ENCODE data around the gene ARMC9.

DNA sequence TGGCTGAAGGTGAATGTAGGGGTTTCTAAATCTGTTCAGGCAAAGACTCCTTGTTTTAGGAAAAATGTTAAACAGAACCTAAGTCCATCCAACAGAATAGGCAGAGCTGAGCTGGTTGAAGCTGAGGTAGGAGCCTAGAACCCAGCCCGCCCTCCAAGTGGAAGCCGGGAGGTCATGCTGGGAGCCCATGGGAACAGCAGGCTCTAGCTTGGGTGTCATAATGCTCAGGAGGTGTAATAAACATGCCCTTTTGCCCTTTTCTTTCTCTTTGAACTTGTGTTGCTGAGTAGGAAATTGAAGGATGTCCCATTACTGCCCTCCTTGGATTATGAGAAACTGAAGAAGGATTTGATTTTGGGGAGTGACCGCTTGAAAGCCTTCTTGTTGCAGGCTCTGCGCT, 60.3 kb downstream of the ARMC9 start:
- TF ChIP-seq FOXP2 (optimal IDR thresholded peaks at IDR 0.05; ENCODE audit: borderline replicate concordance, extremely low read depth, extremely low read length, insufficient read depth): no peak
- TF ChIP-seq, protein P1, sequence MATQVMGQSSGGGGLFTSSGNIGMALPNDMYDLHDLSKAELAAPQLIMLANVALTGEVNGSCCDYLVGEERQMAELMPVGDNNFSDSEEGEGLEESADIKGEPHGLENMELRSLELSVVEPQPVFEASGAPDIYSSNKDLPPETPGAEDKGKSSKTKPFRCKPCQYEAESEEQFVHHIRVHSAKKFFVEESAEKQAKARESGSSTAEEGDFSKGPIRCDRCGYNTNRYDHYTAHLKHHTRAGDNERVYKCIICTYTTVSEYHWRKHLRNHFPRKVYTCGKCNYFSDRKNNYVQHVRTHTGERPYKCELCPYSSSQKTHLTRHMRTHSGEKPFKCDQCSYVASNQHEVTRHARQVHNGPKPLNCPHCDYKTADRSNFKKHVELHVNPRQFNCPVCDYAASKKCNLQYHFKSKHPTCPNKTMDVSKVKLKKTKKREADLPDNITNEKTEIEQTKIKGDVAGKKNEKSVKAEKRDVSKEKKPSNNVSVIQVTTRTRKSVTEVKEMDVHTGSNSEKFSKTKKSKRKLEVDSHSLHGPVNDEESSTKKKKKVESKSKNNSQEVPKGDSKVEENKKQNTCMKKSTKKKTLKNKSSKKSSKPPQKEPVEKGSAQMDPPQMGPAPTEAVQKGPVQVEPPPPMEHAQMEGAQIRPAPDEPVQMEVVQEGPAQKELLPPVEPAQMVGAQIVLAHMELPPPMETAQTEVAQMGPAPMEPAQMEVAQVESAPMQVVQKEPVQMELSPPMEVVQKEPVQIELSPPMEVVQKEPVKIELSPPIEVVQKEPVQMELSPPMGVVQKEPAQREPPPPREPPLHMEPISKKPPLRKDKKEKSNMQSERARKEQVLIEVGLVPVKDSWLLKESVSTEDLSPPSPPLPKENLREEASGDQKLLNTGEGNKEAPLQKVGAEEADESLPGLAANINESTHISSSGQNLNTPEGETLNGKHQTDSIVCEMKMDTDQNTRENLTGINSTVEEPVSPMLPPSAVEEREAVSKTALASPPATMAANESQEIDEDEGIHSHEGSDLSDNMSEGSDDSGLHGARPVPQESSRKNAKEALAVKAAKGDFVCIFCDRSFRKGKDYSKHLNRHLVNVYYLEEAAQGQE (IDR thresholded peaks at IDR 0.05; ENCODE audit: insufficient read depth in 1 of 2, low read depth in 2 of 2, low read length in 2 of 2): no peak
- TF ChIP-seq POLR2AphosphoS5 (IDR thresholded peaks at IDR 0.05; ENCODE audit: low read depth, low read length): no peak
- no peak for TF ChIP-seq TAF1 (IDR thresholded peaks at IDR 0.05; ENCODE audit: borderline replicate concordance, insufficient read depth, low read length)
- TF ChIP-seq SIN3A (IDR thresholded peaks at IDR 0.05; ENCODE audit: borderline replicate concordance, insufficient read depth, low read length): no peak

Data from PFSK-1 (cell line).